NCI-H2029 (cell line): ENCODE results near the gene ANTXR1.
"Not testable (repeated sequence)": the region's sequence is repeated elsewhere in the genome, so short reads cannot be mapped to it uniquely, and the experiment has no call there.

ENCODE experiments used
- DNase-seq: peaks from one replicate; lab custom pipeline; 2025; lab: John Stamatoyannopoulos, UW

Gene ANTXR1

DNA sequence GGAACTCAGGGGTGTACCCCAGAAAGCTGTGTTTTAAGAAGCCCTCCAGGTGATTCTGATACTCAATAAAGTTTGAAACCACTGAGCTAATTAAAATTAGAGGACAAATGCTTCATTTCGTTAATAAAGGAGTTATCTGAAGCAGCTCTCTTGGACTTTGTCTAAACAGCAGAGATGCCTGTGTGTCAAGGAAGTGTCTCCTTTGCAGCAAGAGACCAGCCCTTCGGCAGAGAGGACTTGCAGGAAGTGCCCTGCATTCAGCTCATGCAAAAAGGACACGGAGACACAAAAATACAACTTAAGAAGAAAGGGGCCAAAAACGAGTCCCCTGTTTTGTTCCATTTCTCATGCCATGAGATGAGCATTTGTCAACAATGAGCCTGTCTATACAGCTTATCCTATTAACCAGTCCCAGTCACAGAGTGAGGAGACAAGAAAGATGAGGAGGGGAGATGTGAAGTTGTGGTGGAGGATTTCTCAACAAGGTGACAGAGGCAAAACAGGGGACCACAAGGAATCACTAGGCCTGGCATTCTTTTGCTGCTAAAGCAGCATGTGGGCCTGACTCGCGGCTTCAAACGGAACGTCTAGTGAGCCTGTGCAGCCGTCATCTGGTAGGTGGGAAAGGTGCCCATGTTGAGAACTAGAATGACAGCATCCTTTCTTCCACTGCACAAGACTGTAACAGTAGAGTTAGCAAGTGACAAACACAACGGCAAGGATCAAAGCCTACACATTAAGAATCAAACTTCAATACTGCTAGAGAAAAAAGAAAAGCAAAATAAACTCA, 152.3 kb downstream of the ANTXR1 start:
- DNase-seq: no peak

DNA sequence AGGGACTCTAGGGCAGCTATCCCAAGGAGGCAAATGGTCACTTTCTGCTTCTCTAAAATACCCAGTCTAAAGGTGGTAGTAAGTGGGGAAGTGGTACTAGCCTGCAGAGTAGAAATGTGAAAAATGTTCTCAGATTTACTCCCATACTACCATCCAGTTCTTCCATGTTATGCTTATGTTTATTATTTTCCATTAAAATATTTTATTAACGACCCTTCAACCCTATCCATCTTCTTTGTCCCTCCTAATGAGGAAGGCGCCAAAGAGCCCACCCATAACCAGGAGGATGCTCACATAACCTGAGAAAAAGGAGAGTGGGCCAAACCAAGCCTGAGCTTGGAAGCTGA, 153.5 kb downstream of the ANTXR1 start:
- DNase-seq: no peak

DNA sequence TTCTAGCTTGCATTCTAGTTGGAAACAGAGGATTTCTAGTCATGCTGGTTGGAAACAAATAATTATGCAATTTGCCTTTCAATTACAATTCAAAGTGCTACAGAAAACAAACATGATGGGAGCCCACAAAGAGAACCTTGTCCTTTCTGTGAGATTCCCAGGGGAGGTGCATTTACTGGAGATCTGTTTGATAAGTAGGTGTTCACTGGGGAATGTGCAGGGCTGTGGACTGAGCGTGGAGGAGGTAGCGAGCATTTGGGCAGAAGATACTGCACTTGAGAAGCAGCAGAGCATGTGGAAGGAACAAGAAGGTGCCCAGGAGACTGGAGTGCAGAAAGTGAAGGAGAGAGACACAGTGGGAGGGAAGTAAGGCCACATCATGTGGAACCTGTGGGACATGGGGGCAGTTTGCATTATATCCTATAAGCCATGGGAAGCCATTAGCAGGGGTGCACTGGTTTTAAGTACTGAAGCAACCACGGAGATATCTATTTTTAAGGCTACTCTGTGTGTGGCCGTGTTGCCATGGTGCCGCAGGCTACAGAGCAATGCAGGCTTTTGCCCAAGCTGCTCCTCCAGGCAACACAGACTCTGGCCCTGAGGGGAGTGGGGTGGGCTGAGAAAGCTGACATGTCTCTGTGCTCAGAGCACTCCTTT, 154.0 kb downstream of the ANTXR1 start:
- no peak for DNase-seq

DNA sequence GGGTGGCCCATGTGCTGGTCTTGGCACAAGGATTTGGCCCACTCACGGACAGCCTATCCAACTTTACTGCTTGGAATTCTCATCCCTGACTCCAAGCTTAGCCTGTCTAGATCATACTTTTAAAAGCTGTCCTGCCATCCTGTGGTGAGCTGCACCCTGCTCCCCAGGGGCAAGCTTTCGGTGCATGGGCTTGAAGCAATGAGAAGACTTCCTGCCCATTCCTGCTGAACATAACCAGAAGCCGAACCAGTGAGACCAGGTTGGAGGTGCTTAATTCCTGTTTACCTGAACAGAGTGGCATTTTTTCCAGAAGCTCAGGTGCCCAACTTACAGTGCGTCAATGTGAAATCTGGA, 154.5 kb downstream of the ANTXR1 start:
- DNase-seq: no peak

DNA sequence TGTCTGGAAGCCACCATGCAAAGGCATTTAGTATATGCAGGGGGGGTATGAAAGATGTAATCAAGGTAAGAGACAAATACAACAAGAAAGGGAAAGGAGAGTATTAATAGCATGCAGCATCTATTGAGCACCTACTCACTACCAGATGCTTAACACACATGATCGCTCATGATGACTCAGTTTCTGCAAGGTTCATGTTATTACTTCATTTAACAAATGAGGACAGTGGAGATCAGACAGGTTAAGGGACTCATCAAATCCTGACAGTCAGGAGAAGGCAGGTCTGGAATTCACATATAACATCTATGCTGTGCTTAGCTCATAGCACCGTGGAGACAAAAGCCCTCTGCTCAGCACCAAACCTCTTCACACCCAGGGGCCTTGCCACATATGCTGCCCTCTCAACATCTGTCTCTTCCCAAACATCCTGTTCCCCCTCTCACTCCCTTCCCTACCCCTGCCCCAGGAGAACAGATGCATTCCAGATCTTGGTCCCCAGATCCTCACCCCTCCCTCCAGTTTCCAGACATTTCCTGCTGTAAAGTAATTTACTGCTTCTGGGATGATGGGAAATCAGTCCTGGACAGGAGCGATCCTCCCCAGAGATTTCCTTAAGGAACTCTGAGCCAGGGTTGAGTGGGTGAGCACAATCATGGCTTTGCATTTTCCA, 155.3 kb downstream of the ANTXR1 start:
- no peak for DNase-seq

DNA sequence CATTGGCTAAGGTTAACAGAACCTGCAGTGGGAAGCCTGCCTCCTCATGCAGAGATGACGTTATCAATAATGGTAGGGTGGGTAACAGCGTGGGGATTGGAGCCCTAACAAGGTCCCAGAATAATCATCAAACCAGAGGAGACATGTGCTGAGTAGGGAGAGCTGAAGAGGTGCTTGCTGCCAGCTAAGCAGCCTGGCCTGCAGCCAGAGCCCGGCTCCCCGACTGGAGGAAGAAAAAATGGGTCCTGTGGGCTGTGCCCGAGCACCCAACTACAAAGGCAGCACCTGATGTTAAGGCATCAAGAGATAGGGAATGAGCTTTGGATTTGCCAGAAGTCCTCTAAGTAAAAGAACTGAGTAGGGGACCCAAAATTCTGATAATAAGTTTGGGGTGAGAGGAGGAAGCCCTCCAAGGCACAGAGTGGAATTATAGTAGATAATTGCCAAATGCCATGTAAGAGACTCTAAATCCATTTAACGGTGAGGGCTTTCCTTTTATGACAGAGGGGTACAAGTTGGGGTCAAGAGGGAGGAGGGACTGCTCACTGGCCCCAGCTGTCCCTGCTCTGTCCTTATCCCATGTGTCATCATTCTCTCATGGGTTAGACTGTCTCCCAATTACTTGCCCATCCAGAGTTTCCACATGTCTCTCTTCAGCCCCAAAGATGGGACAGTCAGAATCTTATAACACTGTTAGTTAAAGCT, 156.1 kb downstream of the ANTXR1 start:
- no peak for DNase-seq

DNA sequence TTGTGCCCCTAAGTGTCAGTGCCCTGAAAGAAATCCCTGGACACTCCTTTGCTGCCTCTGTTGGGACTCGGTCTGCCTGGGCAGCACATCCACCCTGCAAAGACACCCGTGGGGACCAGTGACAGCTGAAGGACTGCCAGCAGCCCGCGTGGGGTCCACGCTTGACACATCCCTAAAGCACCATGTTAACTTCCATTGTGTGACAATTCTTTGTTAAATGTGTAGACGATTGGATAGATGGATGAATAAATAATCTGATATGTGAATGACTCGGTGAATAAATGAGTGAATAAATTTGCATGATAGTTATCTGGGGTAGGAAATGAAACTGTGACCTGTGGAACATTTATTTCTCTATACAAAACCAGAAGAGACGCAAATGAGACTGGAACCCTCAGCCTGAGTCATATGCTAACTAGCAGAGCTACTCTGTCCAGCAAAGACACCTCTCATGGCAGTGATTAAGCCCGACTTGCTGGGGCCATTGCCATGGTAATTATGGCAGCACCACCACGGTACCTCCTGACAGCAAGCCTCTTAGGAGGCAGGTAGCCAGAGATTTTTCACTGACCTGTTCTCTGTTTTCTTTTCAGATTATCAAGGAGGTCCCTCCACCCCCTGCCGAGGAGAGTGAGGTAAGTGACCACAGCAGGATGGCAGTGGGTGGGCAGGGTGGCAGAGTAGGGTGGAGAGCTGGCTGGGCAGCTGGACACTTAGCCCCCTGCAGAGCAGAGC, 156.8 kb downstream of the ANTXR1 start:
- no peak for DNase-seq

DNA sequence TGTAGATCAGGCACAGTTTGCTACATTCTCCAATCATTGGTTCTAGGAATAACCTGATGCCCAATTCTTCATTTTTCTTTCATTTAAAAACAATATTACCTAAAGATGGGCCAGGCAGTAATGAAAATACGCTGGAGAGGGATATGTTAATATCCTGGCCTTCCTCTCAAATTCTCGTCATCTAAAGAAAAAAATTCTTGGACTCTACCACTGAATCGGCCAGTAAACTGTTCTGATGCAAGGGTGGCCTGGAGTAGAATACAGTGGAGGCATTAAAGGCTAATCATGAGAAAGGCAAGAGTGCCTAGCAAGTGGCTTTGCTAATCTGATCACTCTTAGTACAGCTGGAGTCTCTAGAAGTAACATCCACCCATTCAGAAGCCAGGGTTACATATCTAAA, 157.7 kb downstream of the ANTXR1 start:
- DNase-seq: no peak

DNA sequence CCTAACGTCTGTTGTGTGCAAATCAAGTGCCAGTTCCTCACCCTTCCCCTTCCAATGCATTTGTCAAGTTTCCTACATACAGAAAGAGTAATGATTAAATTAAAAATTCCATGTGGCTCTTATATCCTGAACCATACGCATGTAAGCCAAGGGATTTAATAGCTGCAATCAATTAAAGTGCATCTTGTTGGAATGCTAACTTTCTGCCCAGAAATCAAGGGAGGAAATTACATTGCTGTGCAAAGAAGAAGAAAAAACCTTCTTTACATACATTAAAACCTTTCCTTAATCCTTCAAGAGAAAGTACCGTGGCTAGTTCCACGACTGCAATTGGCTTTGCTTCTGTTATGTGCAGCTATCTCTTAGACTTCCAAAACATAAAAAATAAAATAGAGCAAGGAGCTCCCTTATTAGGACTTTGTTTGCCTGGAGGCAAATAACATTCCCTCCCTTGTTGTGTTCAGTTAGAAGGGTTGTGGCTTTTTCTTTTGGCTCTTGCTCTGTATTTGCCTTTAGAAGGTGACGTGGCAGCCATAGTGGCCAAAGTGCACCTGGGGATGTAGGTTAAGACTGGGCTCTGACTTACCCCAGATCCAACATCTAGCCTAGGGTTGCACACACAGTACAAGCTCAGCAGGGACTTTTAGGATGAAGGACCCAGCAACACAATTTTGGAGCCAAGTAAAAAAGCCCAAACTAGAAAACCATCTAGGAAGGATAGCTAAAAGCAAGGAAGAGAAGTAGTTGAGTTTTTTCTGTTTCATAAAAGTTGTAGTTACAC, 158.3 kb downstream of the ANTXR1 start:
- DNase-seq: no peak

DNA sequence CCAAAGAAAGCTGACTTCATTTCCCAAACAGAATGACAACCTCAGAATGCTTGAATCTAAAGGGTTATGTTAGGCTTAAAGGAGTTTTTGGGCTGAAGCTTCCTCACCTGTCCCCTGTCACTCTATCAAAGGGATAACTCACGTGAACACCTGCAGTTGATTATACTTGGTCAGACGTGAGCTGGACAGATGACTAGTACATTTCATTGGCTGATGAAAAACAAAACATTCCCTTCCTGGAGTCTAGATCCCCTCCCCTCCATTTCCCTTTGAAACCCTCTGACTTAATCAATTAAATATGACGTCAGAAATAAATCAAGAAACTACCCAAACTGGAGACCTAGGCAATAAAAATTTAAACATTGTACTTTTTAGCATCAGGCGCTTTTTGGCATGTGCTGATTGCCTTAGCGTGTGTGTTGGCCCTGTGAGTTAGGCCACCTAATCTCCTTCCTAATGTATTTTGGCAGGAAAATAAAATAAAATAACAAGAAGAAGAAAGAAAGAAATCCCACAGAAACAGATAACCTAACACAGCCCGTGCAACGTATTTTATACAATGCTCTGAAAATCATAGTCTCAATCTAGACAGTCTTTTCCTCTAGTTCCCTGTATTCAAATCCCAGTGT, 159.0 kb downstream of the ANTXR1 start:
- DNase-seq: no peak

DNA sequence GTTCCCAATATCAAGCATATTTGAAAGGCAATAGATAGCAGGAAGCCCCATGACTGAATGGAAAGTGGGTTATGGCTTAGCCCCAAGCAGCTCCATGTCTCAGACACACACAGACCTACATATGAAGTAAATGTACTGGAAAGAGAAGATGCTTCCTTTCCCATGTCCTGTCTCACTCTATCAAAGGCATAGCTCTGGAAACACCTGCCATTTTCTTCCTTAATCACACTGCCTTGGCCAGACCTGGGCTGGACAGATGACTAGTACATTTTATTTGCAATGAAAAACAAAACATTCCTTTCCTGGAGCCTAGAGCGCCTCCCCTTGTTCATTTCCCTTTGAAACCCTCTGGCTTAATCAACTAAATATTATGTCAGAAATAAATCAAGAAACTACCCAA, 160.7 kb downstream of the ANTXR1 start:
- no peak for DNase-seq

DNA sequence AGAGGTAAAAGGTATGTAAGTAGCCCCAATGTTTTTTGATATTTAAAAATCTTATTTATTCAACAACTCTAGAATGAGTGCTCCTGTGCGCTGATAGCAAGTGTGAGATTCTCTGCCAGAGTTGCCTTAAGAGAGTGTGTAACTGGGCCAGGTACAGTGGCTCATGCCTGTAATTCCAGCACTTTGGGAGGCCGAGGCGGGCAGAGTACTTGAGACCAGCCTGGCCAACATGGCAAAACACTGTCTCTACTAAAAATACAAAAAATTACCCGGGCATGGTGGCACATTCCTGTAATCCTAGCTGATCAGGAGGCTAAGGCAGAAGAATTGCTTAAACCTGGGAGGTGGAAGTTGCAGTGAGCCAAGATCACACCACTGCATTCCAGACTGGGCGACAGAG, 161.2 kb downstream of the ANTXR1 start:
- DNase-seq: not testable (repeated sequence)

DNA sequence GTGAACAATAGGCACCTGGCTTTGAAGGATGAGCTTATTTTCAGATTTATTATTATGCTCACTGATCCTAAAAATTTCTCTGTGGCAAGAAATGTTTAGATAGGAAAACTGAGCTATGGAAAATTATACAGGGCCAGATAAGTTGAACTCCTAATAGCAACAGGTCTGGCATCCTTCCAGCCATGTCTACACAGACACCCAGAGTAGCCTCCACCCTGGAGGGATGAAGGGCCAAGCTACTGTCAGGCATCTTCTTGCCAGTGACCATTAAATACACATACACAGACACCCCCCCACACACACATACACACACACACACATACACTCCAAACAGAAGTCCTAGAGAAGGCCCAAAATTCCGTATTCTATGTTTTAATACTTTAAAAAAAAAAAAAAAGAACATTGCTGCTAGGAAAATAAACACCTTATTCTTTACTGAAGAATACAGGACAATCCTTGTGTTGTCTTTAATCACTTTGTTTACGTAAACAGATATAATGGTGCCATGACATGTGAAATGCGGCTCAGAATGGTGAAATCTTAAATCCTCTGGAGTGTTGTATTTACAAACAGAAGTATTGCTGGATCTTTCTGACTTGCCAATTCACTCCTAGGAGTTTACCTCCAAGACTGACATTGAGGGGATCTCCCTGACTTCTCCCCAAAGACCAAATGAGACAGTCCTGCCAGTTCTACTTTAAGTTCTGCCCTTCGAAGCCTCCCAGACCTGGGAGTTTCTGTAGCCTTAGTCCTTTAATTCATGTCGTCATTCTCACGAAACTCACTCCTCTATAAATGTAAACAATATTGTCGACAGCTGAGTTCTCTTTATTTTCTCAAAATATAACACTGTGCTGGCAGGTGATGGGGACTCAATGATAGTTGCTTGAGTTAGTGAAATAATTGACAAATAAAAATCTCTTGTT, 163.1 kb downstream of the ANTXR1 start:
- DNase-seq: no peak

DNA sequence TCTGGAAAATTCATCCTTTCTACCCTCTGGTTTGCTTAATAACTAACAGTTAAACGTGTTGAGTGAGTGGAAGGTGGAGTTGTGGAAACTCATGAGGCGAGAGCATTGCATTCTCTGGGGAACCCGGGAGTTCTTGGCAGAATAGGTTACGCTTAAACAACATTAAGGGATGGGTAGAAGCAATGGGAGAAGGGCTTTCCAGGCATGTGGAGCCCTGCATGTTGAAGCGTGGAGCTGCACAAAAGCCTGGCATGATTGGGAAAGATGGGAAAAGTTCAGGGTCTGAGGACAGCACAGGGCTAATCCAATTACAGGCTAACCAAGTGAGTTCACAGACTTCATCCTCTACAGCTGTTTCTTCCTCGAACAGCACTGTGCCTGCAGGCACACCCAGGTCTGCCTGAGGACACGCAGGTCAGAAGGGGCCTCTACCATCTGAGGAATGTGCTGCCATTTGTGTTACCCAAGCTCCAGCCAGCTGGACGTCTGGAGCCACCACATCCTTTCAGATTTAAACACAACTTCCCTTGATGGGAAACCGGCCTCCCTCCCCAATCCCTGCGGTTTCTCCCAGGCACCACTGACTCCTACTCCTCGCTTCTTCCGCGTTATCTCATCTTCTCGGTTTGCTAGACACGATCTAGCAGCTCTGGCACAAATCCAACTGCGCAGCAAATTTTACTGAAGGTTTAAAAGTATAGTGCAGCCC, 164.2 kb downstream of the ANTXR1 start:
- DNase-seq: no peak

DNA sequence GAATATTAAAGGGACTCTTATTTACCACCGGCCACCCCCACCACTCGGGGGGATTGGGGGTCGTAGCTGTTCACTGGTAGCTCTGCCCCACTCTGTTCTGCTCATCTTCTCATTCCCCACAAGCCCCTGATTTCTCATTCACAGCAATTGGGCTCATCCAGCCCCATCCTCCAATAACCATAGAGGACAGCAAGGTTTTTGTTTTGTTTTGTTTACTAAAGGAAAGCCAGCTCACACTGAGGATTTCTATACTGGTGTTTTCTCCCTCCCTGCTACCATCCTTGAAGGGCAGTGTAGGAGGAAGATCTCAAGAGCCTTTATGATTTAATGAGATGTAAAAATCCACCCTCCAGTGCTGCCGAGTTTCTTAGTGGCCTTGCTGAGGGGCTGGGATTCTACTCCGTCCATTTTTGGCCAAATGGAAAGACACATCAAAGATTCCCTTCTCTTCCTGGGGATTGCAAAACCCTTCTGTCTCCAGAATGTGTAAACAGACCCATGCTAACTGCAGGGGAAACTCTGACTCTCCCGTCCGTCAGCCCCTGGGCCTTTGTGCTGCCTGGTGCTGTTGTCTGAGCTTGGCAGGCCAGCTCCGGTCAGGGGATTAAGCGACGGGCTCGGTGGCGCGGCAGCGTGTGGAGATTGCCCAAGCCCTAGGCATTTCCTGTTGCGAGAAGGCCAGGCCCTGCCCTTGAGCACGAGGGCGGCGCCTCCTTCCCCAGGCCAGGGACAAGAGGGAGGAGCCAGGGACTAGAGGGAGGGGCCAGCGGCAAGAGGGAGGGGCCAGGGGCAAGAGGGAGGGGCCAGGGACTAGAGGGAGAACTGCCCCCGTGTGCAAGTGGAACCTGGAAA, 165.0 kb downstream of the ANTXR1 start:
- no peak for DNase-seq

DNA sequence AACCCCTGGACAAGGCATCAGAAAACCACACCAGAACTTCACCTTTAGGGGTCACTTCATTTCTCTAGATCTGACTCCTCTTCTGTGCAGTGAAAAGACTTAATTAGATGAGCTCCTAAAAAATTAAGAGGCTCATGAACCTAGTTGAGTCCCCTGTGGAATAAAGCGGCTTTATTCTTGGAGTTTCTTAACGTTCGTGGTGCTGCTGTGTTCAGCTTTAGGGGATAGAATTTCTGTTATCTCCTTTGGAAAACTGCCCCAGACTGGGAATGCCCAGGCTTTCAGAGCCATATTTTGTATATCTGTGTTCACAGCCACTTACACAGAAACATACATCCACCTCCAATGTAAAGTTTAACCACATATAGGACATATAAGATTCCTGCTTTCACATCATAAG, 165.8 kb downstream of the ANTXR1 start:
- DNase-seq: no peak

DNA sequence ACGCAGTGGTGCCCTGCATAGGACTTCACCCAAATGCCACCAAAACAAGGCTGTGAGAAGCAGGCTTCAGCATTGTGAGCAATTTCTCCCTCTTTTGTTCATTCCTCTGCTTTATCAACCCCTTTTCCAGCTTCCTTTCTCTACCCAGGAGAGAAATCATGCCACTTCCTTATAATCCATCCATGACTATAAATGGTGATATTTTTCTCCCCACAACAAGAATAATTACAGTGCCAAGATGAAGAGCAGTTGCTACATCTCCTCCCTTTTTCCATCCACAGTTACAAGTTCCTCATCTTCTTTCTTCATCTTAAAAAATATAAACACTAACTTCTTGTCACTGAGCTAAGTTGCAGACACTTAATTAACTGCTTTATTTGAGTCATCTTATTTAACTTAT, 167.2 kb downstream of the ANTXR1 start:
- DNase-seq: no peak

DNA sequence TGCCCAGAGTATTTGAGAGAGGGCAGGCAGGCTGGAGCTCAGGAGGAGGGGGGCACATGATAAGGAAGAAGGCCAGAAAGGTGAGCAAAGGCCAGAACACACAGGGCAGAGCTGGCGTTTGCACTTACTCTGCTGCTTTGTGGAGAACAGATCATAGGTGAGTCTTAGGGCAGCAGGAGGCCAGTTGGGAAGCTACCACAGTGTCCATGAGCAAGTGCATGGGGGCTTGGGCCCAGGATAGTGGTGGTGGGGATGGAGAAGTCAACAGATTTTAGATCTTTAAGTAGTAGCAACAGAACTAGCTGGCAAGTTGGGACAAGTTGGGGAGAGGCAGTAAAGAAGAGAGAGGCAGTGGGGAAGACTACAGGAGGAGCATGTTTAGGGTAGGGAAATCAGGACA, 168.0 kb downstream of the ANTXR1 start:
- no peak for DNase-seq
